Ecto neural progenitor cell (in vitro differentiated cells): Measurements from ENCODE around the gene CKMT2.

Source experiments
- DNase-seq: peaks from one replicate; pipeline ENCODE4 v3.0.0-alpha.2; 2018; ENCODE audit warnings: low spot score

The CKMT2 gene

GRCh38 chr5:81216152-81216551 is 17.0 kb upstream of the CKMT2 start:
- no peak for DNase-seq

- DNase-seq, result no peak
Observed at GRCh38 chr5:81219389-81219788, 13.7 kb upstream of the CKMT2 start.

GRCh38 chr5:81222285-81222684 is 10.8 kb upstream of the CKMT2 start:
- DNase-seq, result no peak

DNA sequence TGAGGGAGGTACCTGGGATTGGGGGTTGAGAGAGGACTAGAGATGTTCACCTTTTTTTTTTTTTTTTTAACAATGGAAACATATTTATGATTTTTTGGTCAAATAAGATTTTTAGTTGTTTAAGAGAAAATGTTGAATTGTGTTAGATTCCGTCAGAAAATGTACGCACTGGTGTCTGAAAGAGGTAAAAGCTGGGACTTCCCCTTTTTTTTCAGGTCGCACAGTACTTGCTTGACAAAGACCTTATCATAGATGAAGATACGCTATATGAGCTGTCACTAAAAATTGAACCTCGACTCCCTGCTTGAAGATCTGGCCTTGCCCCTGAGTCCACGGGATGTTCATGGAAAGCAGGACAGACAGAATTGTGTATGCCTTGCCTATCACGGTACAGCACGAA is 7.7 kb upstream of the CKMT2 start:
- DNase-seq, result no peak

DNA sequence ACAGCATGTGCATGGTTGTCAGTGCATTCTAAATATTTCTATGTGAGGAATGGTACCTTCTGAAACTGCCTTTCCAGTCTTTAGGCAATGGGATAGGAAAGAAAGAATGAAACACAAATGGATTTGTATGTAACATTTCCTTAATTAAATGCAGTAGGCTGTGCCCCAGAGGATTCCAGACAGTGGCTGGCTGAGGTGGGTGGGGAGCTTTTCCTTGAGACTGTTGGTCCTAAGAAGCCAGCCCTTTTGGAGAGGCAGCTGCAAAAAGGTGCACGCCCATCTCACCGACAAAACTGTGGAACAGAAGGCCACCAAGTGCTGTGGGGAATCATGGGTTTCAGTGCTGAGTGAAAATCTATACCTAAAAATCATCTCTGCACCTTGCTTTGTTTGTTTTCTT is 6.8 kb upstream of the CKMT2 start:
- DNase-seq, result no peak

GRCh38 chr5:81226949-81227348 is 6.2 kb upstream of the CKMT2 start:
- DNase-seq, result no peak

GRCh38 chr5:81228084-81228483 is 5.0 kb upstream of the CKMT2 start:
- DNase-seq, result no peak

- no peak for DNase-seq
Observed at GRCh38 chr5:81230416-81230815, 2.7 kb upstream of the CKMT2 start.

- no peak for DNase-seq
Observed at GRCh38 chr5:81232464-81233079, 550 bp upstream of the CKMT2 start.

- no peak for DNase-seq
Observed at GRCh38 chr5:81234299-81234698, 1.2 kb downstream of the CKMT2 start.

DNA sequence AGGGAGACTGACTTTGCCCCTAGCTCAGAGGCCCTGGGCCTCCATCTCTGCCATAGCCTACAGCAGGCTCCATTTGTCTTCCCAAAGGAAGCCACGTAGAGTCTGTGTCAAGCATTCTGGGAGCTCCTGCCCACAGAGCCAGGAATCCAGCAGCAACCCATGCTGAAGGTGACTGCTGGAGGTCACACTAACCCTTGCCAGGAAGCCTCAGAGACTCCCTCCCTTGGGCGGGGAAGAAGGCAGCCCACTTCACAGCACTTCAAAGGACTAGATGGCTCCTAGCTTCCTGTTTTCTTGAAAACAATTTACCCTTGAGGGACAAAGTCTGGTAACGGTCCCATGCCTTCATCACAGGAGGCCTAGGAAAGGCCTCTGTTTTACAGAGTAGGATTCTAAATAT is 1.7 kb downstream of the CKMT2 start:
- DNase-seq, result no peak

- no peak for DNase-seq
Observed at GRCh38 chr5:81235287-81236072, 2.4 kb downstream of the CKMT2 start.

- no peak for DNase-seq
Observed at GRCh38 chr5:81238460-81238859, 5.3 kb downstream of the CKMT2 start.

- DNase-seq, result no peak
Observed at GRCh38 chr5:81239613-81240012, 6.5 kb downstream of the CKMT2 start.

DNA sequence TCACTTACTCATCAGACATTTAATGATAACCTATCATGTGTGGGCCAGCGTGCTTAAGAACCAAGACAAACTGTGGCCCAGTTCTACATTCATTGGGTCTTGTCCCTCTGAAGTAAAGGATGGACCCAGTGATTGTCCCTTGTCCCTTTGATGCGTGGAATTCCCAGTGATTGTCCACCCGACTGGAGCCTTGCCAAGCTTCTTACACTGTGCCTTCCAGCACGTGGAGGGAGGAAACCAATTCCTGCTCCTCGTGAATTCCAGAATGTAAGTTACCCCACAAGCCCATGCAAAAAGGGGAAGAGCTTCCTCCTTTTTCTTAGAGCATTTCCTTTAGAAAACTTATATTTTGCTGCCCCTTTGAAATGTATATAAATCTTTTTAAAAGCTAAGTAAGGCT is 7.9 kb downstream of the CKMT2 start:
- no peak for DNase-seq

DNA sequence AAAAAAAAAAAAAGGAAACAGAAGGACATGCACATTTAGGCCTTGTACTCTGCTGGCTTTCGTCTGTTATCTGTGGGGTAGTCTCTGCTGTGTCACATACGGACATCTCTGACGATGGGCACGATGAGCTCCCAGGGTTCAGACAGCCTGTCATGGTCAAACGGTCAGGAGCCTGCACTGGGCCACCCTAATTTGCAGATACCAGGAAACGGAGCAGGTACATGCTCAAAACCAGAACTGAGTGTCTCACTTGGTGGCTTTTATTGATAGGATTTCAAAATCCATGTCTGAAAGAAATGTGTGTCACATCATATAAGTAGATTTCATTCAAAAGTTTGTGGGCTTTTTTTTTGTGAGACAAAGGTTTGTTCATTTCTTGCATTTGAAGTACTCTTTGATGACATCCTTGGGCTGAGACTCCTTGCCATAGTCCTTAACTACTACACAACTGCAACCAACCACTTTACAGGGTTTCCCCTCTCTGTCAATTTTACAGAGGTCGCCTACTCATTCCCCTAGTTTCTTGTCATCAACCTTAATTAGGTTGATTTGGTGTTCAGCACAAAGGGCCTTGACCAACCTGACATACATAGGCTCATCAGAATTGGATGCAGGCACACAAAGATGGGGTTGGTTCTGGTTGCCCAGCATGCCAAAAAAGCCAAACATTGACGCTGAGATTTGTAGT is 9.0 kb downstream of the CKMT2 start:
- no peak for DNase-seq

- DNase-seq, result no peak
Observed at GRCh38 chr5:81242906-81243436, 9.8 kb downstream of the CKMT2 start.

GRCh38 chr5:81244451-81244850 is 11.3 kb downstream of the CKMT2 start:
- DNase-seq, result no peak

GRCh38 chr5:81245871-81246235 is 12.7 kb downstream of the CKMT2 start:
- DNase-seq, result no peak

GRCh38 chr5:81246697-81247096 is 13.6 kb downstream of the CKMT2 start:
- no peak for DNase-seq

DNA sequence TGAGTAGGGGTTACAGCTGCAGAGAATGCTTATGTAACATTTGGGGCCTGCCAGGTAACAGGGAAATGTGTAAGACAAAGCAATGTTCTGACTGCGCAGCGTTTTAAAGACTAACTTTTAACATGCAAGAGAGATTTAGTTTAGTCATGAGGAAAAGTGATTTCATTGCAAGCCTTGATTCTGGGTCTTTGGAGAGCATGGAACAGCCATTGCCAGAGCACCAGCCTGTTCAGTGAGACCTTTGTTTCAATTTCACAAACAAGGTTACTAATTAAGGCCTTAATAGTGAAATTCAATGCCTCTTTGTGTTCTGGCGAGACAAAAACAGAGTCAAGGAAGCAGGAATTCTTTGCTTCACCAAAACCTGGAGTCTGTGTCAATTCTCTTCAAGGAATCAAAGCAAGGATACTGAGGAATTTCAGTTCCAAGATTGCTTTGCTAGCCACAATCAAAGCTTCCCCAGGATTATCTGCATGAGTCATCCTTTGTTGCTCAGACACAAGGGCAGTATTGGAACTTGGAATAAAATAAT is 14.4 kb downstream of the CKMT2 start:
- DNase-seq, result no peak

DNA sequence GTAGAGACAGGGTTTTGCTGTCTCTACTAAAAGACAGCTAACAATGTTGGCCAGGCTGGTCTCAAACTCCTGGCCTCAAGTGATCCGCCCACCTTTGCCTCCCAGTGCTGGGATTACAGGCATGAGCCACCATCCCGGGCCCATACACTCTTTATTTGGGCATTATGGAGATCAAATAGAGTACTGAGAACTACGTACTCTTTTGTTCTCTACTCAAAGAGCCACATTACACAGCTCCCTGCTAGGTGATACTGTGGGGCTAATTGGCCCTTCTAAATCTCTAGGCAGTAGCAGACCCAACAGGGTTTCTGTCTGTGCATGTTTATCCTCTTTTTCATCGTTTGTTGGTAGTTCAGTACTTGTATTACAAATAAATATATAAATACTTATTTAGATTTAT is 16.1 kb downstream of the CKMT2 start:
- no peak for DNase-seq

DNA sequence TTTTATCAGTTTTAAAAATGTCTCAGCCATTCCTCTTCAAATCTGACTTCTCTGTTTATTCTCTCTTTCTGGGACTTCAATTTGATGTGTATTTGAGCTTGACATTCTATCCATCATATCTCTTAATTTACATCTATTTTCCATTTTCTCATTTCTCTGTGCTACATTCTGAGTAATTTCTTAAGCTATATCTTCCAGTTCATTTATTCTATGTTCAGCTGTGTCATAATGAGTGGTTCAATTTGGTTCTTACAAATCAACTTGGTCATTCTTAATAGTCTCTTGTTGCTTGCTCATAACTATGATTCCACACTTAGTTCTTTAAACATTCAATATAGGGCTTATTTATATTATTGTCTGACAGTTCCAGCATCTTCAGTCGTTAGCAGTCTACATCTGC is 16.9 kb downstream of the CKMT2 start:
- no peak for DNase-seq
